Right kidney (tissue), 1 donor: ENCODE results near the gene MAP3K12.
"Not testable (repeated sequence)": the region's sequence is repeated elsewhere in the genome, so short reads cannot be mapped to it uniquely, and the experiment has no call there.

Experiments
- DNase-seq: peaks from one replicate; pipeline ENCODE4 v3.0.0-alpha.2; 2016

MAP3K12 gene

DNA sequence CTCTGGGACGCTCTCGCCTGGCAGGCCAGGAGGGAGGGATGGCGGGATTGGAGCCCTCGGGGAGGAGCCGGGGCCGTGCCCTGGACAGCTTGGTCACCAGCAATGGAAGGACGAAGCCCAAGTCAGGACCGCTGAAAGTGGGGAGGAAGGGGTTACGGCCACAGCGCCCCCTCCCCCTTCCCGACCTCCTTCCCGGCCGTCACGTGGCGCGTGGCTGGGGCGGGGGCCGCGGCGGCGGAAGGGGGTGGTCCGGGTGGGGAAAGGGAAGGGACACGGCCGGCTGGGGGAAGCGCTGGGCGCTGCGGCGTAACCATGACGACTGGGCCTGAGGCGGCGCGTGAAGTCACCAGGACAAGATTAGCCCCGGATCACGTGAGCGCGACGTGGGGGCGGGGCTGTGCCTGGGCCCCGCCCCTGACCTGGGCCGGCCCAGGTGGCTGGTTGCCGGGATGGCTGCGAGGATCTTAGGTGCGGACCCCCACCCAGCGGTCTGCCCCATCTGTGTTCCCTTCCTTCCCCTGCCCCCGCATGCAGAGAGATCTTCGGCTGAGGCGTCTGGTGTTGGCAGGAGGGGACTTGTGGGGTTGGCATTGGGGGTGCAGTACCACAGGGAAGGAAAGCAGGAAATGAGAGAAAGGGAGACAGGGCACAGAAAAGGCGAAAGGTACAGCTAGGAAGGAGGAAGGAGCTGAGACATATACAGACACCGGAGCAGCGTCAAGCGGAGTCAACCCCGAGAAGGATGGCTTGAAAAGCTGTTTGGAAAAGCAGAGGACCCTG is 6.2 kb downstream of the MAP3K12 start:
- peak; percentile 88 for DNase-seq

DNA sequence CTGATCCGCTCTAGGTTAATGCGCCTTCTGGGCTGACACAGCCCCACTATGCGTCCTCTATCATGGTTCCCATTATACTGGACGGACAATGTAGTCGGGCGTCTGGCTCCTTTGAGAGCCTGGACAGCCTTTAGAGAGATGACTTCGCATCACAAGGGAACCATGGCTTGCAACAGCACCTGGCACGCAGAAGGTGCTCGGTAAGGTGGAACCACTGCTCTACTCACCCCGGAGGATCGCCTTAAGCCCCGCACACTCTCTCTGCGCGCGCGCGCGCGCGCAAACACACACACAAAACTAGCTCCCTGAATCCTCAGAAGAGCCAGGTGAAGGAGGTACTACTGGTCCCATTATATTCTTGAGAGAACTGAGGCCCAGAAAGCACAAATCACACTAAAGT is 7.1 kb downstream of the MAP3K12 start:
- peak; percentile 67 for DNase-seq

- DNase-seq, result peak; percentile 50
Measured at GRCh38 chr12:53489242-53489864, 9.9 kb downstream of the MAP3K12 start.

GRCh38 chr12:53486736-53487487 is 12.3 kb downstream of the MAP3K12 start:
- DNase-seq, result no peak

DNA sequence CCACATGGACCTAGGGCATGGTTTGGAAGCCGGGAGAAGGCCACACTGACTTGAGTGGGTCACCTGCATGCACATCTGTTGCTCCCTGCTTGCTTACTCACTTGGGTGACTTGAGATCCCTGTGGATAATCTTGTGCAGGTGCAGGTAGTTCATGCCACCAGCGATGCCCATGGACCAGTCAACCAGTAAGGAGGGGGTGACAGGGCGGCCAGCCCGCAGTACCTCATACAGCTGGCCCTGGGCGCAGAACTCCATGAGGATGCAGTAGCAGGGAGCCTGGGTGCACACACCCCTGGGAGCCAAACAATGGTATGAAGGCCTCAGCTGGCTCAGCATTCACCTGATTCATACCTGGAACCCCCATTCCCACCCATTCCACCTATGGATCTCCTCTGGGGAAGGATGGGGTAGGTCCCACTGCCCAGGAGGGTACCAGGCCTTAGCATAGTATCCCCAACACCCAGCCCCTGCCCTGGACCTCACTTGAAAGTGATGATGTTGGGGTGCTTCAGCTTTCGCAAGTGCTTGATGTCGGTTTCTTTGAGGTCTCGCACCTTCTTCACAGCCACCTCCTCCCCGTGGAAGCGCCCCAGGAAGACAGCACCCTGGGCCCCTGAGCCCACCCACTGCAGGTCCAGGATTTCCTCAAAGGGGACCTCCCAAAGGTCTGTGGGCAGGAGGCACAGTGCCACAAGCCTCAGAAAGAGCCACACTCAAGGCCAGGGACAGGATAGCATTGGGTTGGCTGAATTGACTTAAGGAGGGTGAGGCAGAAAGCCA is 13.1 kb downstream of the MAP3K12 start:
- no peak for DNase-seq

DNA sequence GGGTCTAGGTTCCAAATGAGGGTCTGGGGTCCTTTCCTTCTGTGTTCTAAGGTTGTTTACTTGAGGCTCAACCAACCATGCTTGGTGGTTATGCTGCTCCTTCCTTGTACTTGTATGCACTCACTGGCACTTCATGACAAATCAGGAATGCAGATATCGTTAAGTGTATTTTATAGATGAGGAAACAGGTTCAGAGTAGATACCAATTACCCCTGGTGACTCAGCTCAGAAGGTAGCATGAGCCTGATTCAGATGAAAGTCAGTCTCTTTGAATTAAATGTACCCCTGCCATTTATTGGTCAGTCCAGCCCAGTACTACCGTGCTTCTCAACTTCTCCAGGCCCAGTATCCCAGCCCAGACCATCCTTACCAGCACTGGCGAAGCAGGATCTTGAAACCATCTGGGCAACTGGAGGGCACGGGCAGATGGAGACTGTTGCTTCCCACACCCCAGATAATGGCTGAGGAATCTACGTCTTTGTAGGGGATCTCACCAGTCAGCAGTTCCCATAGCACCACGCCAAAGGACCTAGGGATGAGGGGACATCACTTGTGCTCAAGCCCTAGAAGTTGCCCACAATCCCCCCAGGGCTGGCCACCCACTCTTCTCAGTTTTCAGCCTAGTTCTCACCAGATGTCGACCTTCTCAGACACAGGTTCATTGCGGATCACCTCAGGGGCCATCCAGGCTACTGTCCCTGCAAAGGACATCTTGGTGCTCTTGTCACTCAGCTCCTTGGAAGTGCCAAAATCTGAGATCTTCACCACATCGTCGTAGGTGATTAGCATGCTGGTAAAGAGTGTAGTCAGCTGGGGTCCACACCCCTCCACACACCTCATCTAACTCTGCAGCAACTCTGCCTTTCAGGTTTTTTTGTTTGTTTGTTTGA is 14.3 kb downstream of the MAP3K12 start:
- DNase-seq, result no peak

DNA sequence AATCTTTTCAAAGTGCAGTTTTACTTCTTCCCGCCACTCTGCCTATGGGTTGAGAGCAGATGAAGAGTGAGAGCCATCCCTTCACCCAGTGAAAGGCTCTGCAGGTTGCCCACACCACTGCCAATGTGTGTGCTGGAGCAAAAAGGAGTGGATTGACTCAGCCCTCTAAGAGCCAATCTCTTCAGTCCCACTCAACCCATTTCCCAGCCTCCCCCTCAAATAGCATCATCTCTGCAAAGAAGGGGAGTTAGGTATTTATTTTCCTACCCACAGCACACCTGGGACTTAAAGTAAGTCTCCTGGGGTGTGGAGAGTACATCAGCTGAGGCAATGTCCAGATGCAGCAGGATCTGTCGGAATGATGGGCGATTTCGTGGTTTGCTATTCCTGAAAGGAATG is 15.3 kb downstream of the MAP3K12 start:
- DNase-seq, result no peak

DNA sequence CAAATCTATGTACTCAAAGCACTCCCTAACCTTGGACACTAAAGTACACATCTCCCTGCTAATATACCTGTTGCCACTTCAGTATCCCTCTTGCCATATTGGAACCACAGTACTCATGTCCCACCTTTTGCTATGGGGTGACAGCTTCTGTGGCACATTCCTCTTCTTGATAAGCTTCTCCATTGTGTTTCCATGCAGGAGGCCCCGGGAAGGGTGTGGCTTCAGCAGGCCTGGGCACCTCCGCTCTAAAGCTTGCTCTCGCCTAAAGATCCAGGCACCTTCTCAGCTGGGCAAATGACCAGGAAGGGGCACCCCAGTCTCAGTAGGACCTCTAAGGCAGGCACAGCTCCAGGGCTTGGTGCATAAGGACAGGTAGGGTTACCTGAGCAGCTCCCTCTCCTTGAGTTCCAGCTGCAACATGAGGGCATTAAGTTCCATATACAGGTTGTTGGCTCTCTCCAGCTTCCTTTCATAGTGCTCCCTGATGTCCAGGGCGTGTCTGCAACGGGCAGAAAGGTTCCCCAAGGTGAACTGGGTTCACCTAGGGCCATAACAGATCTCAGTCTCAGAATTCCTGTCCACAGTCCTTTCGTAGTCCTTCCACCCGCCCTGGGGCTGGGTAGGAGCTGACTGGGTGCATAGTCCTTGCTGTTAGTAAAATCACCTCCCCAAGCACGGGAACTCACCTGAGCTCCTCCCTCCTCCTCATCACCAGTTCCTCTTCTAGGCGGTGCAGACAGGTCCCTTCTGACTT is 15.9 kb downstream of the MAP3K12 start:
- no peak for DNase-seq

DNA sequence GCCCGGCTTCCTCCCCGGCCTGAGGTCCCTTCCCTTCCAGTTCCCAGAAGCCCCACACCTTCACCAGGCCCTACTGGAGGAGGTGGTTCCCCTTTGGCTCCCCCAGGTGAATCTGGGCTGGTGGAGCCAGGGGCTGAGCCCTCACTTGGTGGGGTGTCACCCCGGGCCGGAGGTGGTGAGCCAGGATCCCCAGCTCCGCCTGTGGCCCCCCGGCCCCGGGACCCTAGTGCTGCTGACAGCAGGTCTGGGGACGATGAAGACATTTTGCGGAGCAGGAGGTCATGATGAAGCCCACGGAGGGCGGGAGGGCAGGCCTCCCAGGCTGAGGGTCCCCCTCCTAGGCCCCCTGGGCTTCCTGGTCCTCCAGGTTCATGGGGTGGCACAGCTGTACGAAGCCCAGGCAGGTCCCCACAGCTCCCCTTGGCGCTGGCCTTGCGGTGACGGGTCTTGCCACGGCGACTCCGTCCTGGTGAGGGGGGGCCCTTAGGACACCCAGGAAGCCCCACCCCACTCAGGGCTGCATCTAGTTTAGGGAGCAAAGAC is 16.6 kb downstream of the MAP3K12 start:
- no peak for DNase-seq

DNA sequence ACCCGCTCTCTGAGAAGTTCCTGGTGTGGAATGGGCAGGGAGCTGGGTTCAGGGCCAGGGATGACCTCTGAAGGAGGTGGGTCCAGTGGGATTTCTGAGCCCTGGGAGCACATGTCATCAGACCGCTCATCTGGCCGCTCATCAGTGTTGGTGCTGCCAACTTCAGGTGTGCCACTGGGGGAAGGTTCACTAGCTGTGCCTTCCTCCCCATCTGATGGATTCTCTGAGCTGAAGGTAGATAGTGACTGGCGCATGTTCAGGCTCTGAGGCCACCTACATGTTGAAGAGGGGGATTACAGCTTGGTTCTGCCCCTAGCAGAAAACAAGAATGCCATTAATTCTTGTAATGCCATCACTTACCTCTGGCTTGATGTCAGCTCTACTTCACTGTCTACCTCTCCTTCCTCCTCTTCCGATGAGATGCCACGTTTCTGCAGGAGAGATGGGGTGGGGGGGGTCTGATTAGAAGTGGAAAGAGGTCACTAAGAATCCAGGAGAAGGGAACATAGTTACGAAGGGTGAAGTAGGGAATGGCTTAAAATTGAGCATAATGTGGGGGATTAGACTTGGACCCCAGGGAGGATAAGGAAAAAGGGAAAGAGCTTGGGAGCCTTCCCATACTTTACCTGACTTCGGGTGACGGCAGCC is 17.2 kb downstream of the MAP3K12 start:
- DNase-seq, result no peak

DNA sequence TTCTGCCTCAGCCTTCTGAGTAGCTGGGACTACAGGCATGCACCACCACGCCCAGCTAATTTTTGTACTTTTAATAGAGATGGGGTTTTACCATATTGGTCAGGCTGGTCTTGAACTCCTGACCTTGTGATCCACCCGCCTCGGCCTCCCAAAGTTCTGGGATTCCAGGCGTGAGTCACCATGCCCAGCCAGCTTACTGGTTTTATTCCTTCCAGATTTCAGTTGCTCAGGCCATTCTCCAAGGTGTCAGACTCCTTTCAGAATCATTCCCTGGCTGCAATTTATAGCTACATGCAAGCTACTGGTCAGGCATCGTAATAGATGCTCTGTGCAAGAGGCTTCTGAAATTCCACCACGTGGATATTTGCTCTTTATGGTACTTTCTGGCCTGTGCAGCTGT is 17.8 kb downstream of the MAP3K12 start:
- DNase-seq, result not testable (repeated sequence)

- no peak for DNase-seq
Measured at GRCh38 chr12:53480491-53481442, 18.5 kb downstream of the MAP3K12 start.

DNA sequence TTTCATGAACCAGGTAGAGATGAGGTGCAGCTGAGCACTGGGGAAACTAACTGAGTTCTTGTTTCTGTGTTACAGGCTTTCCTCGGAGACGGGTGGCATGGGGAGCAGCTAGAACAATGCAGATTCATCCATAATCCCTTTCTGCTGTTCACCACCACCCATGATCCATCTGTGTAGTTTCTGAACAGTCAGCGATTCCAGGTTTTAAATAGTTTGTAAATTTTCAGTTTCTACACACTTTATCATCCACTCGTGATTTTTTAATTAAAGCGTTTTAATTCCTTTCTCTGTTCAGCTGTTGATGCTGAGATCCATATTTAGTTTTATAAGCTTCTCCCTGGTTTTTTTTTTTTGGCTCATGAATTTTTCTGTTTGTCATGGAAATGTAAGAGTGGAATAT is 19.9 kb downstream of the MAP3K12 start:
- no peak for DNase-seq

- DNase-seq, result no peak
Measured at GRCh38 chr12:53478865-53479264, 20.4 kb downstream of the MAP3K12 start.

GRCh38 chr12:53476769-53477209 is 22.5 kb downstream of the MAP3K12 start:
- no peak for DNase-seq

DNA sequence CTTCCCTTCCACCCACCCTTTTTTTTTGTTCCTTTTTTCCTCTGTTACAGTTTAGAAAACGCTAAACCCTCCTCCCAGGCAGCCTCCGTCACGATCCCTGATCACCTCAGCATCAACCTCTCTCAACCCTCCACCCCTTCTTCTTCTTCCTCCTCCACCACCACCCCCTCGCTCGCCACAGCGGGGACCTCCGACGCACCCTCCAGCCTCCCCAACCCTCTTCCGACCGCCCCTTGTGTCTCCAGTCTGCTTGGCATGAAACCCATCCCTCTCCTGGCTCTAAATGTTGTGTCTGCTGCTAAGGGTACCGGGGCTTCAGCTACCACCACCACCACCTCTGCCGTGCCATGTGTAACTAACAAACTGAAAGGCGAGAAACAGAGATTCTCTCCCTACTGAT is 24.4 kb downstream of the MAP3K12 start:
- no peak for DNase-seq

DNA sequence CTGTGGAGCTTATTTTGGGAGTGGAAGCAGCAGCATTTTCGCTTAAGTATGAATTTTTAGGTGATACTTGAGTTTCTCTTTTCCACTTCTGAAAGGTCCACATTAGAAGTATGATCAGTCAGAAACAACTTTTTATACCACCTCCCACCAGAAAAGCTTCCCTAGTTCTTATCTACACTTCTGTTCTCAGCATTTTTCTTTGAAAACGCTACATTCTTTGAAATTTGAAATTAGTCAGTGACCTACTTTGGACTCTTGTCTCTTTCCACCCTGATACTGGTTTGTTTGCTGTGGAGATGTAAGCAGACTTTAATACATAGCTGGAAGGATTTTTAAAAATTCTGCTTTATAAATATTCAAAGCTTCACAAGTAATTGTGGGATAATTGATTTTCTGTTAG is 25.2 kb downstream of the MAP3K12 start:
- DNase-seq, result no peak

GRCh38 chr12:53472056-53472582 is 27.1 kb downstream of the MAP3K12 start:
- no peak for DNase-seq
